H9 (cell line): ENCODE measurements around the gene SH3BP2. TPM values are rescaled to one million over a fixed set of nuclear protein-coding genes. Genes with fewer than 3 reads are reported as not detected.
"Not testable (repeated sequence)": the region's sequence is repeated elsewhere in the genome, so short reads cannot be mapped to it uniquely, and the experiment has no call there.

ENCODE experiments used
- DNase-seq: peaks from one replicate; pipeline ENCODE4 v3.0.0-alpha.2; 2017
- H2AFZ ChIP-seq: one replicate; pipeline ENCODE4 v1.6.1; 2013; ENCODE audit warnings: mild to moderate bottlenecking, low read length, control low read depth, moderate library complexity
- H2AK5ac ChIP-seq: 2 replicates; pipeline ENCODE4 v1.6.1; 2013; ENCODE audit warnings: low read length, control low read depth, mixed read lengths; ENCODE audit not compliant: insufficient read length
- H2BK120ac ChIP-seq: one replicate; pipeline ENCODE4 v1.6.1; 2013; ENCODE audit warnings: low read depth, mild to moderate bottlenecking, low read length, control low read depth, inconsistent platforms; ENCODE audit not compliant: poor library complexity, severe bottlenecking
- H2BK12ac ChIP-seq: 2 replicates; pipeline ENCODE4 v1.6.1; 2013; ENCODE audit warnings: low read length, control low read depth, mixed read lengths, low read depth; ENCODE audit not compliant: insufficient read length
- H2BK15ac ChIP-seq: 2 replicates; pipeline ENCODE4 v1.6.1; 2013; ENCODE audit warnings: low read depth, low read length, control low read depth
- H2BK20ac ChIP-seq: one replicate; pipeline ENCODE4 v1.6.1; 2013; ENCODE audit warnings: low read depth, mild to moderate bottlenecking, low read length, control low read depth, inconsistent platforms; ENCODE audit not compliant: poor library complexity, severe bottlenecking
- H2BK5ac ChIP-seq: 2 replicates; pipeline ENCODE4 v1.6.1; 2013; ENCODE audit warnings: low read length, control low read depth, mixed read lengths; ENCODE audit not compliant: insufficient read length
- H3K14ac ChIP-seq: 2 replicates; pipeline ENCODE4 v1.6.1; 2013; ENCODE audit warnings: low read length, control low read depth; ENCODE audit not compliant: insufficient read depth
- H3K18ac ChIP-seq: 2 replicates; pipeline ENCODE4 v1.6.1; 2013; ENCODE audit warnings: low read depth, mild to moderate bottlenecking, mixed read lengths, low read length, control low read depth; ENCODE audit not compliant: insufficient read length
- H3K23ac ChIP-seq: 2 replicates; pipeline ENCODE4 v1.6.1; 2013; ENCODE audit warnings: low read length, control low read depth, mixed read lengths, low read depth; ENCODE audit not compliant: insufficient read length
- H3K23me2 ChIP-seq: 2 replicates; pipeline ENCODE4 v1.6.1; 2013; ENCODE audit warnings: low read depth, mild to moderate bottlenecking, mixed read lengths, low read length, control low read depth; ENCODE audit not compliant: insufficient read length, poor library complexity, severe bottlenecking
- H3K27ac ChIP-seq: 2 replicates; pipeline ENCODE4 v1.5.1; 2013; ENCODE audit warnings: low read length, control low read depth, mixed read lengths, low read depth; ENCODE audit not compliant: insufficient read length
- H3K27me3 ChIP-seq: 2 replicates; pipeline ENCODE4 v1.6.1; 2013; ENCODE audit warnings: low read length, control low read depth, inconsistent platforms; ENCODE audit not compliant: insufficient read depth
- H3K4ac ChIP-seq: 2 replicates; pipeline ENCODE4 v1.6.1; 2013; ENCODE audit warnings: low read depth, mild to moderate bottlenecking, control low read depth, inconsistent platforms, low read length, moderate library complexity
- H3K4me1 ChIP-seq: 2 replicates; pipeline ENCODE4 v1.6.1; 2013; ENCODE audit warnings: low read length, control low read depth, inconsistent platforms; ENCODE audit not compliant: insufficient read depth
- H3K4me2 ChIP-seq: 2 replicates; pipeline ENCODE4 v1.6.1; 2013; ENCODE audit warnings: low read length, control low read depth, mixed read lengths; ENCODE audit not compliant: insufficient read length, insufficient read depth
- H3K56ac ChIP-seq: 2 replicates; pipeline ENCODE4 v1.6.1; 2013; ENCODE audit warnings: low read depth, mild to moderate bottlenecking, mixed read lengths, low read length, control low read depth; ENCODE audit not compliant: insufficient read length
- H3K79me1 ChIP-seq: 2 replicates; pipeline ENCODE4 v1.6.1; 2013; ENCODE audit warnings: low read depth, mild to moderate bottlenecking, moderate library complexity, low read length, control low read depth, inconsistent platforms; ENCODE audit not compliant: insufficient read depth, poor library complexity, severe bottlenecking
- H3K79me2 ChIP-seq: 2 replicates; pipeline ENCODE4 v1.6.1; 2013; ENCODE audit warnings: low read length, control low read depth, inconsistent platforms; ENCODE audit not compliant: insufficient read depth
- H3K9ac ChIP-seq: 2 replicates; pipeline ENCODE4 v1.6.1; 2013; ENCODE audit warnings: low read length, control low read depth, mixed read lengths; ENCODE audit not compliant: insufficient read length; ENCODE audit errors: extremely low read depth
- H3K9me3 ChIP-seq: one replicate; pipeline ENCODE4 v1.6.1; 2013; ENCODE audit warnings: low read depth, low read length, inconsistent platforms; ENCODE audit not compliant: control insufficient read depth
- H3T11ph ChIP-seq: one replicate; pipeline ENCODE4 v1.6.1; 2013; ENCODE audit warnings: mild to moderate bottlenecking, low read length, control low read depth, inconsistent platforms
- H4K20me1 ChIP-seq: one replicate; pipeline ENCODE4 v1.6.1; 2013; ENCODE audit not compliant: control insufficient read depth, insufficient read length, insufficient read depth
- H4K5ac ChIP-seq: 2 replicates; pipeline ENCODE4 v1.6.1; 2013; ENCODE audit warnings: low read depth, mild to moderate bottlenecking, mixed read lengths, low read length, control low read depth; ENCODE audit not compliant: insufficient read length
- H4K8ac ChIP-seq: replicated peaks from 2 replicates; pipeline ENCODE4 v1.6.1; 2013; ENCODE audit warnings: low read length, control low read depth, mixed read lengths, low read depth; ENCODE audit not compliant: insufficient read length
- H4K91ac ChIP-seq: 2 replicates; pipeline ENCODE4 v1.6.1; 2013; ENCODE audit warnings: low read depth, mild to moderate bottlenecking, moderate library complexity, mixed read lengths, low read length, control low read depth; ENCODE audit not compliant: insufficient read length
- H3K27ac Mint-ChIP-seq, 3 experiments: 2 replicates in 2 of 3; 3 replicates in 1 of 3; pipeline ENCODE4 v1.8.0; 2020 to 2021; ENCODE audit warnings: mixed read lengths in 3 of 3, mild to moderate bottlenecking in 1 of 3, moderate library complexity in 1 of 3
- H3K27me3 Mint-ChIP-seq: 2 replicates; pipeline ENCODE4 v1.8.0; 2021; ENCODE audit warnings: low read depth, mild to moderate bottlenecking, moderate library complexity, mixed read lengths
- H3K36me3 Mint-ChIP-seq, 3 experiments: 2 replicates in 2 of 3; 3 replicates in 1 of 3; pipeline ENCODE4 v1.8.0; 2020 to 2021; ENCODE audit warnings: low read depth in 3 of 3, mixed read lengths in 3 of 3; ENCODE audit not compliant: insufficient read depth in 1 of 3
- H3K4me1 Mint-ChIP-seq, 2 experiments: 2 replicates each; pipeline ENCODE4 v1.8.0; 2020; ENCODE audit warnings: mixed read lengths in 2 of 2
- H3K4me3 Mint-ChIP-seq, 2 experiments: 2 replicates in 1 of 2; 3 replicates in 1 of 2; pipeline ENCODE4 v1.8.0; 2020 to 2021; ENCODE audit warnings: mild to moderate bottlenecking in 2 of 2, mixed read lengths in 2 of 2, moderate library complexity in 1 of 2
- H3K9me3 Mint-ChIP-seq, 2 experiments: 2 replicates in 1 of 2; 3 replicates in 1 of 2; pipeline ENCODE4 v1.8.0; 2020; ENCODE audit warnings: mild to moderate bottlenecking in 2 of 2, mixed read lengths in 2 of 2, moderate library complexity in 1 of 2
- WGBS: extraction: QIAGEN DNeasy Blood & Tissue Kit; methylation state at CpG from one replicate; pipeline ENCODE4 v1.1.7; 2013; ENCODE audit warnings: missing lambda C conversion rate, low lambda C conversion rate, mixed read lengths; ENCODE audit not compliant: insufficient read length; ENCODE audit errors: extremely low coverage; 5-methylcytosine and 5-hydroxymethylcytosine counted together
- total RNA-seq: library from RNA; stranded (reverse); gene quantifications from 2 replicates; pipeline ENCODE4 v1.2.1, GENCODE V29; 2021
- TF ChIP-seq, protein P1 (sequence below): fragments of 200-600 bp; sonication (generic); conservative IDR thresholded peaks from 3 replicates; pipeline ENCODE4 v1.8.0; 2021; ENCODE audit warnings: antibody characterized with exemption, mild to moderate bottlenecking

The SH3BP2 gene
- total RNA-seq, 1 experiment from 2014 or later = 37.6 TPM

DNA sequence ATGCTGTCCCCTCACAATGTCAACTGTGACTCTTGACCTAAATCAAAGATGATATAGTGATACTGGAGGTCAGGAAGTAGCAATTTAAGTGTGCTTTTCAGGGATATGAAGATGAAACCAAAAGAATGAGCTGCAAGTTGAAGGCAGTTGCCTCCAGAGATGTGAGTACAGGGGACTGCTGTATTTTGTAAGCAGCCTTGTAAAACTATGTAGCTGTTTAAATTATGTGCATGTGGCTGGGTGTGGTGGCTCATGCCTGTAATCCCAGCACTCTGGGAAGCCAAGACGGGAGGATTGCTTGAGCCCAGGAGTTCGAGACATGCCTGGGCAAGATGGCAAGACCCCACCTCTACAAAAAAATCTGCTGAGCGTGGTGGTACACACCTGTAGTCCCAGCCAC lies 21.6 kb upstream of the SH3BP2 start:
- Histone ChIP-seq H2BK5ac (no peak overlapping the region), H3K4ac (no peak overlapping the region), H3K9me3 (no peaks in the 10 kb centered on the region), H3K27me3 (no peaks in the 10 kb centered on the region), H3K23ac (no peak overlapping the region), H4K20me1 (no peaks in the 10 kb centered on the region), H2BK12ac (no peak overlapping the region), H4K8ac (no peak overlapping the region), H3K23me2 (no peaks in the 10 kb centered on the region), H2AFZ (no peak overlapping the region), H3K4me2 (no peak overlapping the region), H3K18ac (no peak overlapping the region), H2BK120ac (no peak overlapping the region), H4K91ac (no peak overlapping the region), H3K14ac (no peak overlapping the region), H3T11ph (no peak overlapping the region), H3K4me1 (no peaks in the 10 kb centered on the region), H3K9ac (no peak overlapping the region), H3K79me1 (no peaks in the 10 kb centered on the region), H3K56ac (no peak overlapping the region), H4K5ac (no peak overlapping the region), H3K27ac (no peak overlapping the region), H3K79me2 (no peaks in the 10 kb centered on the region), H2BK15ac (no peak overlapping the region), H2BK20ac (no peak overlapping the region), H2AK5ac (no peak overlapping the region)
- Mint-ChIP-seq H3K9me3 (peaks cover 6 to 9% of the 10 kb centered on the region in 2 experiments; a peak in 4 of 5 replicates), H3K27me3 (no peaks in the 10 kb centered on the region), H3K4me3 (no peak overlapping the region), H3K27ac (no peak overlapping the region), H3K36me3 (peaks cover 0 to 10% (median 2%) of the 10 kb centered on the region in 3 experiments; a peak in 2 of 7 replicates), H3K4me1 (peaks cover 19% of the 10 kb centered on the region in 2 experiments)
- TF ChIP-seq, protein P1, sequence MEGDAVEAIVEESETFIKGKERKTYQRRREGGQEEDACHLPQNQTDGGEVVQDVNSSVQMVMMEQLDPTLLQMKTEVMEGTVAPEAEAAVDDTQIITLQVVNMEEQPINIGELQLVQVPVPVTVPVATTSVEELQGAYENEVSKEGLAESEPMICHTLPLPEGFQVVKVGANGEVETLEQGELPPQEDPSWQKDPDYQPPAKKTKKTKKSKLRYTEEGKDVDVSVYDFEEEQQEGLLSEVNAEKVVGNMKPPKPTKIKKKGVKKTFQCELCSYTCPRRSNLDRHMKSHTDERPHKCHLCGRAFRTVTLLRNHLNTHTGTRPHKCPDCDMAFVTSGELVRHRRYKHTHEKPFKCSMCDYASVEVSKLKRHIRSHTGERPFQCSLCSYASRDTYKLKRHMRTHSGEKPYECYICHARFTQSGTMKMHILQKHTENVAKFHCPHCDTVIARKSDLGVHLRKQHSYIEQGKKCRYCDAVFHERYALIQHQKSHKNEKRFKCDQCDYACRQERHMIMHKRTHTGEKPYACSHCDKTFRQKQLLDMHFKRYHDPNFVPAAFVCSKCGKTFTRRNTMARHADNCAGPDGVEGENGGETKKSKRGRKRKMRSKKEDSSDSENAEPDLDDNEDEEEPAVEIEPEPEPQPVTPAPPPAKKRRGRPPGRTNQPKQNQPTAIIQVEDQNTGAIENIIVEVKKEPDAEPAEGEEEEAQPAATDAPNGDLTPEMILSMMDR = no peak
- no peak for DNase-seq
- WGBS = no CpG with 5 or more reads among the region's 3 CpGs

DNA sequence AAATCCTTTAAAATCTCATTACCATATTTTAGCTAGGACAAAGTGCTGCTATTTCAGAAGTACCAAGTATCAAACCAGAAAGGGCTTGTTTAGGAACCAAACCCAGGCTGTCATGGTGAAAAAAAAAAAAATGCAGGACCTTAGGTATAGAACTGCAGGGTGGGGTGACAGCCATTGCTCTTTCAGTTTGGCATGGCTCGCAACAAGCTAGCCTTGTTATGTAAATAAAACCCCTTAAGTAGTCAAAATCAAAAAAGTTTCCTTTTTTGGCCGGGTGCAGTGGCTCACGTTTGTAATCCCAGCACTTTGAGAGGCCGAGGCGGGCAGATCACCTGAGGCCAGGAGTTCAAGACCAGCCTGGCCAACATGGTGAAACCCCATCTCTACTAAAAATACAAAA lies 12.2 kb upstream of the SH3BP2 start:
- no CpG with 5 or more reads among the region's 5 CpGs for WGBS
- not testable (repeated sequence) for H2BK15ac ChIP-seq, H4K5ac ChIP-seq, H2BK5ac ChIP-seq, H3K27ac ChIP-seq, H3K79me2 ChIP-seq, H3K27me3 ChIP-seq, H3K4ac ChIP-seq, H3T11ph ChIP-seq, H3K27me3 Mint-ChIP-seq, H2BK12ac ChIP-seq, H3K9me3 ChIP-seq, H4K20me1 ChIP-seq, H3K18ac ChIP-seq, H3K4me2 ChIP-seq, H2AK5ac ChIP-seq, H3K56ac ChIP-seq, H3K9me3 Mint-ChIP-seq, H3K79me1 ChIP-seq, H3K23me2 ChIP-seq, H2AFZ ChIP-seq, H3K4me1 ChIP-seq, H4K91ac ChIP-seq, H3K9ac ChIP-seq, H3K23ac ChIP-seq, H3K14ac ChIP-seq, H4K8ac ChIP-seq, H3K4me3 Mint-ChIP-seq, H2BK120ac ChIP-seq
- H3K36me3 Mint-ChIP-seq = peaks cover 0 to 16% (median 0%) of the 10 kb centered on the region in 3 experiments; a peak in 4 of 7 replicates
- peak overlapping the region in 2 of 3 experiments; percentile 28 to 35; a peak in 1 of 7 replicates for H3K27ac Mint-ChIP-seq
- peak; percentile 42 for DNase-seq
- H2BK20ac ChIP-seq = peak overlapping the region; percentile 97
- peaks cover 34 to 37% of the 10 kb centered on the region in 2 experiments for H3K4me1 Mint-ChIP-seq
